ENCODE data around the gene ARPC3.
"Not testable (repeated sequence)": the region's sequence is repeated elsewhere in the genome, so short reads cannot be mapped to it uniquely, and the experiment has no call there.

ARPC3 gene

DNA sequence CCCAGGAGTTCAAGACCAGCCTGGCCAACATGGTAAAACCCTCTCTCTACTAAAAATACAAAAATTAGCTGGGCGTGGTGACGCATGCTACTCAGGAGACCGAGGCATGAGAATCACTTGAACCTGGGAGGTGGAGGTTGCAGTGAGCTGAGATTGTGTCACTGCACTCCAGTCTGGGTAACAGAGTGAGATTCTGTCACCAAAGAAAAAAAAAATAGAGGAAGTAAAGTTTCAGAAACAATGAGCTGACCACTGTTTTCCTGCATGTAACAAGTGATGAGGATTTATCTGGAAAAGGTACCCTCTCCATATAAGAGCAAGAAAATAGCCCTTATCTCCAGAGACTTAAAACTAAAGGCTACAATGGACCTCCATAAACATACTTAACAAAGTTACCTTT is 33.0 kb downstream of the ARPC3 start:
- not testable (repeated sequence) for H3K27ac ChIP-seq (ENCODE audit: low read depth, low read length); H3K4me1 ChIP-seq (ENCODE audit: control insufficient read depth, insufficient read depth, low read length); H3K36me3 ChIP-seq (ENCODE audit: control insufficient read depth, insufficient read depth, low read length); H3K9me3 ChIP-seq (ENCODE audit: control insufficient read depth, insufficient read depth, low read length); H3K4me3 ChIP-seq (ENCODE audit: low read depth, low read length); H3K27me3 ChIP-seq (ENCODE audit: control insufficient read depth, insufficient read depth, low read length); H3K9ac ChIP-seq (ENCODE audit: low read depth, low read length)

DNA sequence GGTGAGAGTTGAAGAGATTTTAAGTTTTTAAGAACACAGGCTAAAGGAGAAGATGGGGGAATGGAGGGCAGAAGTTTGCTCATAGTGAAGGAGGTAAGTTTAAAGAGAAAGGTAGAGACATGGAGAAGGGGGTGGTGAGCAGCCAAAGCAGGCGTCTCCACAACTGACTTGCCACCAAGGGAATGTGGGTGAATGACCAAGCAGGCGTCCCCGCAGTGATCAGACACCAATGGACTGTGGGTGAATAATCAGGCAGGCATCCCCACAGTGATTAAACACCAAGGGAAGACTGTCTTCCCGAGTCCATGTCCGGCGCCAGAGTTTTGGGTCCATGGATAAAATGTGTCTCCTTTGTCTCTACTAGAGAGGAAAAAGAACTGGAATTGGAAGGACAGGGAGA is 40.1 kb downstream of the ARPC3 start:
- H3K27me3 ChIP-seq (ENCODE audit: control insufficient read depth, insufficient read depth, low read length); H3K27ac ChIP-seq (ENCODE audit: low read depth, low read length); H3K4me3 ChIP-seq (ENCODE audit: low read depth, low read length); H3K4me1 ChIP-seq (ENCODE audit: control insufficient read depth, insufficient read depth, low read length); H3K36me3 ChIP-seq (ENCODE audit: control insufficient read depth, insufficient read depth, low read length); H3K9ac ChIP-seq (ENCODE audit: low read depth, low read length); H3K9me3 ChIP-seq (ENCODE audit: control insufficient read depth, insufficient read depth, low read length): not testable (repeated sequence)

DNA sequence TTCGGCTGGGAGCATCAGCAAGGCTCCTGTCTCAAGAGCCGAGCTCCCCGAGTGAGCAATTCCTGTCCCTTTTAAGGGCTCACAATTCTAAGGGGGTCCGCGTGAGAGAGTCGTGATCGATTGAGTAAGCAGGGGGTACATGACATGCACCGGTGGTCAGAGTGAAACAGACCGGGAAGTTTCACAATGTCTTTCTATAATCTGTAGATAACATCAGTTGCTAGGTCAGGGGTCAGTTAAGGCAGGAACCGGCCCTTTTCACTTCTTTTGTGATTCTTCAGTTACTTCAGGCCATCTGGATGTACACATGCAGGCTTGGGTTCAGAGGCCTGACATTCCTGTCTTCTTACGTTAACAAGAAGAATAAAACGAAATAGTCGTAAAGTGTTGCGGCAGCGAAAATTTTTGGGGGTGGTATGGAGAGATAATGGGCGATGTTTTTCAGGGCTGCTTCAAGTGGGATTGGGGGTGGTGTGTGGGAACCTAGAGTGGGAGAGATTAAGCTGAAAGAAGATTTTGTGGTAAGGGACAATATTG is 44.9 kb downstream of the ARPC3 start:
- peaks cover 13% of the 10 kb centered on the region for H3K36me3 ChIP-seq (ENCODE audit: control insufficient read depth, insufficient read depth, low read length)
- H3K4me1 ChIP-seq (ENCODE audit: control insufficient read depth, insufficient read depth, low read length); H3K27ac ChIP-seq (ENCODE audit: low read depth, low read length); H3K27me3 ChIP-seq (ENCODE audit: control insufficient read depth, insufficient read depth, low read length); H3K9ac ChIP-seq (ENCODE audit: low read depth, low read length); H3K4me3 ChIP-seq (ENCODE audit: low read depth, low read length); H3K9me3 ChIP-seq (ENCODE audit: control insufficient read depth, insufficient read depth, low read length): not testable (repeated sequence)

DNA sequence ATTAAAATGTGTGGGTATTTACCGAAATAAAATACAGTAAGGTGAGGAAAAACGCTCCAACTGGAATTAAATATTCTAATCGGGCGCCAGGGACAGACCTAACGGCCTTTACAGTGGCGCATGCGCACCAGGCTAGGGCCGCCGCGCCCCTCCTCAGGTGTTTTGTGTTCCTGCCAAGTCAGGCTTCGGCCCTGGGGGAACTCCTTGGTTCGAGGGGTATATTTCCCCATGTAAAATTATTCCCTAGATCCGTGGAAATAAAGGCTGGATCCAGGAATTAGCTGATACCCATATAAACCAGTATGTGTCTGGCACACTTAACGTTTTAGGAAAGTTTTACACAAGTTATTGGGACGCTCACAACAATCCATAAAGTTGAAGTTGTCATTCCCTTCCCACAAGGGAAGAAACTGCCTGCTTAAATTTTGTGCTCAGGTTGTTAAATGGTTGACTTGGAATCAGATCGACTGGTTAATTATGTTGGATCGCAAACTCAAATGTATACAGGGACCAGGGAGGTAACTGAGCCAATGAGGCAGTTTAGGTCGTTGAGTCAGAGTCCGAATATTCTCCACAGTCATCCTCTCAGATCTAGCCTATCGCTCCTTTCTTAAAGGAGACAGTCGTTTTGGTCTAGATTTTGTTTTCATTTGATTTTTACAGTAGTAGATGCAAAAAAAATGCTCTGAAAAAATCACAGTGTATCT is 46.0 kb downstream of the ARPC3 start:
- Histone ChIP-seq H3K27me3 (ENCODE audit: control insufficient read depth, insufficient read depth, low read length) (no peaks in the 10 kb centered on the region), H3K27ac (ENCODE audit: low read depth, low read length) (peak overlapping the region; percentile 98), H3K36me3 (ENCODE audit: control insufficient read depth, insufficient read depth, low read length) (peaks cover 20% of the 10 kb centered on the region), H3K4me3 (ENCODE audit: low read depth, low read length) (peak overlapping the region; percentile 81), H3K9ac (ENCODE audit: low read depth, low read length) (peak overlapping the region; percentile 98), H3K9me3 (ENCODE audit: control insufficient read depth, insufficient read depth, low read length) (no peaks in the 10 kb centered on the region), H3K4me1 (ENCODE audit: control insufficient read depth, insufficient read depth, low read length) (peaks cover 6% of the 10 kb centered on the region)

DNA sequence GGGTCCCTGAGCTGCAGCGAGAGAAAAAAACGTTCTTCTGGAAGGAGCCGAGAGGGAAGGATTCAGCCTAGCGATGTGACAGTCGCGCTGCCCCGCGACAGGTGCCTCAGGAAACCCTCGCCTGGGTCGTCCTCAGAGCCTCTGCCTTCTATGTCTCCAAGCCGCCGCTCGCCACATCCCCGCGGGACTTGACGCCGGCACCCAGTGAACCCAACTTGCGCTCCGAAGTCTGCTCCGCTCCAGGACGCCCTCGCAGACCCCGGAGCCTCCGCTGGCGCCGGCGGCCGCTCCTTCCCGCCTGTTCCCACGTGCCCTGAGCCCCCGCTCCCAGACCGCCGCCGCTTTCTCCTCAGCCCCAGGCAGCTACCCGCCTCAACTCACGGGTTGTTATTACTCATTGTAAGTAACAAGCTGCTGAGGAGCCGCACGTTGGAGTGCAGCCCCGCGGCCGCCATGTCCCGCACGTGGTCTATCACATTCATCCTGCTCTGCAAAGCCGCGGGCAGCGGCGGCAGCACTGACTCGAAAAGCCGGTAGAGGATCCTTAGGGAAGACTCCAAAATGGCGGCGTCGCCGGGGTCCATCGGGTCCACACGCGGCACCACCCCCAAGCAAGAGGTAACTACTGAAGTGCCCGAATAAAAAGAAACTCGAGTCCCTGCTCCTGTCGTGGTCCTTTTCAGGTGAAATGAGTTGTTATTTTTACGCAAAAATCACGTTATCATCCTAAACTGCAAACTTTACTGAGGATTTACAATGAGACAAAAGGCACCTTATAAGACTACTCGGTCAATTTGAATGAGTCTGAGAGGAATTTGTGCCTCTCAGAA is 46.8 kb downstream of the ARPC3 start, which contains the start of gene ANAPC7:
ANAPC7 (minus strand) TSS at position 563 of the 830 bp plus-strand sequence; CDS start at position 482, 81 bp downstream.
- Histone ChIP-seq H3K27ac (ENCODE audit: low read depth, low read length) (peak within 1 kb of the TSS; percentile 98), H3K9me3 (ENCODE audit: control insufficient read depth, insufficient read depth, low read length) (no peaks in the 10 kb centered on the region), H3K4me1 (ENCODE audit: control insufficient read depth, insufficient read depth, low read length) (peaks cover 6% of the 10 kb centered on the region), H3K36me3 (ENCODE audit: control insufficient read depth, insufficient read depth, low read length) (peaks cover 26% of the 10 kb centered on the region), H3K9ac (ENCODE audit: low read depth, low read length) (peak within 1 kb of the TSS; percentile 98), H3K4me3 (ENCODE audit: low read depth, low read length) (peak within 1 kb of the TSS; percentile 81), H3K27me3 (ENCODE audit: control insufficient read depth, insufficient read depth, low read length) (no peaks in the 10 kb centered on the region)
